ENCODE results near the gene DLX4.

The DLX4 gene

DNA sequence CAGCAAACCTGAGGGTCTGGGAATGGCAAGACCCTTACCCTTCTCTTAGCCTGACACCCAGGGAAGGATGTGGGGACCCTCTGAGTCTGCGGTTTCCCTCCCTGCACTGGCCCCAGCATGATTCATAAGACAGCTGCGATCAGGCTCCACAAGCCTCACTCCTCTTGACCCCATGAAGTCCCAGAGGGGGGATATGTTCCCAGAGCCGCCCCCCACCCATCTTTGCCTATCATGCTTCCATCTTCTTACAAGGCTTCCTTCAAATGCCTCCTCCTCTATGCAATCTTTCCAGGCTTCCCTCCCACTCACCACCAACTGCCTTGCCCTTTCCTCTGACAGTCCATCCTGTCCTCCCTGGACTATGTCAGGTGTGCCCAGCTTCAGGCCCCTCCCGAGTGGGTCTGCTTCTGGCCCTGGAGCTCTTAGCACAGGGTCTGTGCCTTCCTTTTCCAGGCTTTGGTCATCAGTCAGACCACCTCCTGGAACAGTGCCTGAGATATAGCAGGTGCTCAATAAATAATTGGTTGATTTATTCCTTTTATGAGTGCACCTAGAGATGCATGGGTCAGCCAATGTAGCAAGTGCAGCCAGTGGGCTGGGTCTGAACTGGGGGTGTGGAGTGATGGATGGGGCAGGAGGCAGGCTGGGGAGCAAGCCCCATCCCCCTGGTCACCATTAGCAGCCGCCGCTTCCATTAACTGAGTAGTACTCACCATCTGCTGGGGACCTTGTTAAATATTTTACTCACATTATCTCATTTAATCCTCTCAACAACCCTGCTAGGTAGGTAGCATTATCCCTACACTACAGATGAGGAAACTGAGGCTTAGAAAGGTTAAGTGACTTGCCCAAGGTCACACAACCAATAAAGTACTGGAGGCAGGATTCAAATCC lies 17.7 kb downstream of the DLX4 start:
- DNase-seq (ENCODE audit: low read depth in 2 of 2, low spot score in 1 of 2) = no peak

DNA sequence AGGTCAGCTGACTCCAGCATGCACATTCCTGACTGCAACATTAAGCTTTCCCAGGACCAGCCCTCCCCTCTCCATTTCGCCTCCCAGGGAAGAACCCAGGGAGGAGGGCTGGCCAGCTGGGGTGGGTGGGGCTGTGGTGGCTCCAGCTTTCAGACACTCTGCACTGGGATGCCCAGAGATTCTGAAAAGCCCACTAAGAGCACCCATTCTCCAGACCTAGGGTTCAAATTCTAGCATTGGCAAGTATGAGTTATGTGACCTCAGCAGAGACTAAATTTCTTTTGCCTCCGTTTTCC lies 18.2 kb downstream of the DLX4 start:
- DNase-seq (ENCODE audit: low read depth in 2 of 2, low spot score in 1 of 2) = no peak

DNA sequence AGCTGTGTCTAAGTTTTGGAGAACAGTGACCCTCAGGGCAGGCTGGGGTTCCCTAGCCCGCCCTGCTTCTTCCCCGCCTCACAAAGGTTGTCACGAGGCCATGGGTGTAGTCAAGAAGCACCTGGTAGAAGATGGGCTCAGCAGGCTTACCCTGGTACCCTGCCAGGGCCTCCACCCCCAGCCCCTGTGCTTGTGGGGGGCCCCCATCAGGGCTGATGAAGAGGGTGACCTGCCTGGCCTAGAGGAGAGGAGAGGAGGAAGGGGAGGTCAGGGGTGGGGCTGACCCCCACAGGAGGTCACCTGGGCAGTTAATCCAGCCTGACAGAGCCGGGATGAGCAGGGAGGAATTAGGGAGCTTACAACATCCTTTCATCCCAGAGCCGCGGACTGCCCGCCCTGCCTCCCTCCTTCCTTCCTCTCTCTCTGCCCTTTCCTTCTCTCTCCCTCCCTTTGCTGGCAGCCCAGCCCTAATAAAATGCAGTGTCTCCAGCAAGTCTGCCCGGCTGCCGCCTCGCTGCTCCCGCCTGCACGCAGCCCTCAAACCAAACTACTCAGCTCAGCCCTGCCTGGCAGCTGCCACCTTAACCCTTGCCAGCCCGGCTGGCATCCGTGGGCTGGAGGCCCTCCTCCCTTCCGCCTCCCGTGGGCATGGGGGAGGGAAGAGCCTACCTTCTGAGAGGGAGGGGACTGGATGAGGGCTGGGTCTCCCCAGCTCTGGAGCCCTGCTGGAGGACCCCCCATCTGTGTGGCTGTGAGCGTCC lies 18.9 kb downstream of the DLX4 start:
- DNase-seq (ENCODE audit: low read depth in 2 of 2, low spot score in 1 of 2) = no peak

DNA sequence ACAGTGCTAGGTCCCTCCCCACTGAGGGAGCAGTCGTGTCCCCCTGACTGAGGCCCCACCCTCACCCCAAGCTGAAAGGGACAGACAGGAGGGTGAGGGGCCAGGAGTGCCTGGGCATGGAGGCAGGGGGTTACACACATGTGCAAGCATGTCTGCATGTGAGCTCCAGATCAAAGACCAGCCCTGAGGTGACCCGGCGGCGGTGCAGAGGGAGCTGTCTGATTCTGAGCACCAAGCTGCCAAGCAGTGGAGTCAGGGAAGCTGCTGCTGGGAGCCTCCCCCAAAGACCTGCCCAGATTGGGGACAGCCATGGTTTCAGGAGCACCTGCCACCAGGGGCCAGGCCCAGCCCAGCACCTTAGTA lies 20.5 kb downstream of the DLX4 start:
- DNase-seq (ENCODE audit: low read depth in 2 of 2, low spot score in 1 of 2) = no peak

DNA sequence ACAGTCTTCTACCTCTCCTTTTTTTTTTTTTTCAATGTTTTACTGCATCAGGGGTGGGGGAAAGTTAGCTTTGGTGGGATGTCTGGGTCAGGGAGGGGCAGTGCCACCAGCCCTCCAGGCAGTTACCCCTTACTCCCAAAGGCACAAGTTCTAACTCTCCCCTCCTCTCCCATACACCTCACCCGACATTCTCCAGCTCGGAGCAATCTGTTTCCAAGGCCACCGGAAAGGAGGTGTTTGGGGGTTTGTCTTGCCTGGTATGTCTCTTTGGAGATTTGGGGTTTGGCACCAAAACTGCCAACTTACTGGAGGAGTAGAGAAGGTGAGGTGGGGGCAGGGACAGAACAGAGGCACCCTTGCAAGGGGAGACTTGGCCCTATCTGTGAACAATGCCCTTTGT lies 21.3 kb downstream of the DLX4 start:
- DNase-seq (ENCODE audit: low read depth in 2 of 2, low spot score in 1 of 2) = no peak

DNA sequence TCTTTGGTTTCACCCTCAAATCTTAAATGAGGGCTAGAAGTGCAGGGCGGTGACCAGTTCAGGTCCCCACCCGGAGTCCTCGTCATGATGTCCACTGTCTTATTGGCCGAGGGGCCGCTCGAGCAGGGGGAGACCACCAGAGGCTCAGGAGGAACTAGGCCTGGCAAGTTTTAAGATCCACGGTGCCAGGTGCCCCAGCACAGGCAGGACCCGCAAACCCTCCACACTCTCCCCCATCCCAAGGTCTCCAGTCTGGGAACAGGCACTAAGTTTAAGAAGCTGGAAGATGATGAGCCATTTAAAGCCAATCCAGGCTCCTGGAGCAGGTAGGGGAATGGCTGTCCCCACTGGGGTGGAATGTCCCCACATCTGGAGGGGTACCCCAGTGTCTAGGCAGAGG lies 21.9 kb downstream of the DLX4 start:
- no peak for DNase-seq (ENCODE audit: low read depth in 2 of 2, low spot score in 1 of 2)

DNA sequence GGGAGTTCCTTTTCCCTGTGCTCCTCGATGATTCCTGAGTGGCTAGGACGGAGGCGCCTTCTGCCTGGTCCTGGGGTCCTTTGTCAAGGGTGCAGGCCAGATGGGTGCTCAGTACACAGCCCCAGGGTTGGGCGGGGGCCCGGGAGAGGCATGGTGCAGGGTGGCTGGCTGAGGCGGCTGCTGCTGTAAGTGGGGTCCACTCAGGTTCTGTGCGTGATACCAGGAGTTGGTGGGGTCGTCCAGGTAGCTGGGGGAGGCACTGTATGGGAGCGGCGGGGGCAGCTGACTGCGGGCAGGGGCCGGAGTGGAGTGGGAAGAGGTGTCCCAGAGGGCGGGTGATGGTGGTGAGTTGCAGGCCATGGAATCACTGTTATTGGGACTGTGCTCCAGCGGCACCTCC lies 22.4 kb downstream of the DLX4 start:
- DNase-seq (ENCODE audit: low read depth in 2 of 2, low spot score in 1 of 2) = no peak

DNA sequence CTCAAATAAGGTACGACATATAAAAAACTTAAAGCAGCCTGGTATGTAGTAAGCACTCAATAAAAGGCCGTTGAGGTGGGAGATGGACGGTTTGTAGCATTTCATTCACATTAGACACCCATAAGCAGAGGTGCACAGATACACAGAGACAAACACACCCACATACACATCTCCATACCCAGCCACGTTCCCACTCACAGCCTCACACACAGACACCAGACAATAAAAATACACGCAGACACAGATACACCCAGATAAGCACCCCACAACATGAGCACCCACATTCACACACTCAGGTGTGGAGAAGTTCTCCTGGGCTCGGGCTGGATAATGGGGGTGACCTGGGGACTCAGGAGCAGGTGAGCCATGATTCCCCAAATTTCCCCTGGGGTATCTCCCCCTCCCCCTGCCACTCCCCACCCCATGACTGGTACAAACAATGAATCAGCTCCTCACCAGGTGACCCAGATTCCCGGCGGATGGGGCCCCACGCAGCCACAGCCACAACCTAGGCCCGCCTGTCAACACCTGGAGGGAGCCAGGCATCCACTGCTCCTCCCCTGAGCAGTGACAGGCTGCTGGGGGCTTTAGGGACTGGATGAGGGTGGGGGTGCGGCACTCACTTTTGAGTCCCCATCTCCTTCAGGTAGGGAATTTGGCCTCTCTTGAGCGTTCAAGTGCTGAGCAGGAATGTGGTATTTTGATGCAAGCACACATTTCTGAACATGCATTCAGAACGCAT lies 23.4 kb downstream of the DLX4 start:
- no peak for DNase-seq (ENCODE audit: low read depth in 2 of 2, low spot score in 1 of 2)

DNA sequence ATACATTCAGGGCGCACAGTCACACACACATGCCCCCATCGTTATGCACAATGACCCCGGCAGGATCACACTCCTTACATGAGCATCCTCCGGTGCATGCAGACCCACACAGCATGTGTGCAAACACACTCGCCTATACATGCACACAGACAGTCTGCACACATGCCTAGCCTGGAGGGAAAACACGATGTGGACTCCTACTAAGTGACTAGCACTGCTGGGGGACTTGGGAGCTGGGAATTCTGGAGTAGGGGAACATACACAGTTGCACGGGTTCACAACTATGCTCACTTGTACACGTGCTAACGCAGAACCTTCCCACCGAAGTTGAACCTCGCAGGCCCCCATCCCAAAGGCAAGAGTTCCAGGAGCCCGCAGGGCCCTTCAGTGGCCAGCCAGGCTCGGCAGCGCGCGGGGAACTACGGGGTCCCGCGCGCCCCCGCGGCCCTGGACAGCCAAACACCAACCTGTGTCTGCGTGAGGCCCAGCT lies 24.0 kb downstream of the DLX4 start:
- DNase-seq (ENCODE audit: low read depth in 2 of 2, low spot score in 1 of 2) = no peak

DNA sequence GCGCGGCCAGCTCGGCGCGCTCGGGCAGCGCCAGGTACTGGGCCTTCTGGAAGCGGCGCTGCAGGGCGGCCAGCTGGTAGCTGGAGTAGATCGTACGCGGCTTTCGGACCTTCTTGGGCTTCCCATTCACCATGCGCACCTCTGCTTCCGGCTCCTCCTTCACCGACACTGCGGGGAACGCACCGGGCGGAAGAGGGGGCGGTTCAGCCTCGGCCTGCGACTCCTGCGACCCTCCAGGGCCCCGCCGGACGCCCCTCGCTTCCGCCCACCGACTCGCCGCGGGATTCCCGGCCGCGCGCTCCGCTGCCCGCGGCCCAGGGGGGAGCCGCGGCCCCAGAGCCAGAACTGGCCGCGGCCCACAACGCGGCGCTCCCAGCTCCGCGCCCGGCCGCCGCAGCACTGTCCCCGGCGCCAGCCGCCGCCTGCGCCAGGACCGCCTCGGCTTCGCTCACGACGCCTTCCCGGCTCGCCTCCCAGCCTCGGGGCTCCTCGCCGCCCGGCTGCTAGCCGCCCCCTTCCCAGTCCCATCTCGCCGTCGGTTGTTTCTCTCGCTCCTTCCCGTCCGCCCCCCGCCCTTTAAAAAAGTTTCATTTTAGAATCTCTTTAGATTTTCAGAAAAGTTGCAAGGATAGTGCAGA lies 24.6 kb downstream of the DLX4 start:
- DNase-seq (ENCODE audit: low read depth in 2 of 2, low spot score in 1 of 2) = no peak

DNA sequence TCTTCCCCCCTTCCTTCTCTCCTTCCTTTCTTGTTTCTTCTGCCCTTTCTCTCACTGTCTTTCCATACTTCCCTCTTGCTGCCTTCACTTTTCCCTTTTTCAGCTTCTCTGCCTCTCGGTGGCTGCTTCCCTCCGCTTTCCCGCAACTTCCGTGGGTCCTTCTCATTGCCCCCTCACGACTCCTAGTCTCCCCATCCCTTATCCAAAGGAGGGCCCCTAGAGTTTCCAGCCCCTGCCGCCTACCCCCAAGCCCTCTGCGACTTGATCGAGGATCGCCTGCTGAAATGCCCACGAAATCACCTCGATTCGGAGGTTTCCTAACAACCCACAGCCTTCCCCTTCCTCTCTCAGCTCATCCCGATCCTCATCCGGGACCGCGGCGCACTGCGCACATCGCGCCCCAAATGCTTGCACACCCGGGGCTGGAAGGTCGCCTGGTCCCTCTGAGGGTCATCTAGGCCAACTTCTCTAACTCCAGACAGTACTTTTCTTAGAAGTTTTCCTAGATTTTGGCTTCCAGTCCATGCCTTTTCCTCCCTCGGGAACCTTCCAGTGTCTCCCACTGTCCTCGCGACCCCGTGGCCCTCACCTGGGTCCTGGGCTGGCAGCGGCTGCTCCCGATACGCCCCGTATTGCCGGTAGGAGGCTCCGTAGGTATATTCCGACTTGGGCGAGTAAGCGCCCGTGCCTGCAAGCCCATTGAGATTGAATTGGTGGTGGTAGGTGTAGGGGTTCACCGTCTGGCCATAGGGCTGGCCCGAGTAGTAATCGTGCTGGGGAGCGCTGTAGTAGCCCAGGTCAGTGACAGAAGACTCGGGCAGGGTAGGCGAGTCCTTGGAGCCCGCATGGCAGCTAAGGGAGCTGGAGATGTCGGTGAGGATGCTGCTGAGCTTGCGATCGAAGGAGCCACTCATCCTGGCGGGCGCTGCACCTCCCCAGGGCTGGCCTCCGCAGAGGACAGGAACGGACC lies 25.4 kb downstream of the DLX4 start:
- DNase-seq (ENCODE audit: low read depth in 2 of 2, low spot score in 1 of 2) = no peak

DNA sequence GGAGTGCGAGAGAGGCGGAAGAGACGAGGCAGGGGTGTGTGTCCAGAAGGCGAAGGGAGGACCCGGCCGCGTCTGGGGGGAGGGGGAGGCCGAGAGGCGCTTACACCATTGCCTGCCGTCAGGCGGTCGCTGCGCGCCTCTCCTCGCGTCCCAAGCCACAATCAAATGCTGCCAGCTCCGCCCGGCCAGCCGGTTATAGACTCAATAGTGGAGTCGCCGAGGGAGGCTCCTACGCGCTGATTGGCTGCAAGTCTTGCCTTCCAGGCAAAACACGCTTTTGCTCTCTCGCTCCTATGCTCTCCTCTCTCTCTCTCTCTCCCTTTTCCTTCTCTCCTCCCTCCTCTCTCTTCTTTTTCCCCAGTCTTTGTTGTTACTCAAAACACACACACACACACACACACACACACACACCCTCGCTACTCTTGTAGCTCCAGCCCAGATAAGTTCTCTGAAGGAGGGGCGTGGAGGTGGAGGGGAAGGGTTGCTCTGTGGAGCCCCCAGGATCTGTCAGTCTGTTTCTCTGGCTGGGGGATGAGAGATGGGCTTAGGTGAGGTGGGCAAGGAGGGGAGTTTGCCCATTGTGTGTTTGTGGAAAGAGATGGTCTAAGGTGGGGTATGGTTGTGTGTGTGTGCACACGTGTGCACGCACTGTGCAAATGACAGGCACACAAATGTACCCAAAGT lies 26.2 kb downstream of the DLX4 start, which contains the start of gene DLX3:
Gene DLX3 (minus strand): TSS at position 170 of the 684 bp plus-strand sequence. CDS start 226 bp downstream, outside the sequence.
- no peak for DNase-seq (ENCODE audit: low read depth in 2 of 2, low spot score in 1 of 2)

DNA sequence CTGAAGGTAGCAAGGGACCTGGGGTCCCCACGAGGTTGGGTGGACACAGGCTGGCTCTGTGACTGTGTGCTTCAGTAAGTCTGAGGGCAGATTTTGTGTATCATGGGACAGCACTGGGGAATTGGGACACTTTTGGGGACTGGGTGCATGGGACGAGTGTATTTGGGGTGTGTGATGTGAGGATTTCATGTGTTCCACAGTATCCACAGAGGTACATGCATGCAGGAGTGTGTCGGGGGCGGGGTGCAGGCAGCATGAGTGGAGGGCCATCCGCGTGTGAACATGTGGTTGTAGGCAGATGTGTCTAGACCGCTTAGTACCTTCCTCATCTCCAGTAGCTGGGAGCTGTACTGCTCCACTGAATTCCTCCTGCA lies 27.1 kb downstream of the DLX4 start:
- DNase-seq (ENCODE audit: low read depth in 2 of 2, low spot score in 1 of 2) = no peak

DNA sequence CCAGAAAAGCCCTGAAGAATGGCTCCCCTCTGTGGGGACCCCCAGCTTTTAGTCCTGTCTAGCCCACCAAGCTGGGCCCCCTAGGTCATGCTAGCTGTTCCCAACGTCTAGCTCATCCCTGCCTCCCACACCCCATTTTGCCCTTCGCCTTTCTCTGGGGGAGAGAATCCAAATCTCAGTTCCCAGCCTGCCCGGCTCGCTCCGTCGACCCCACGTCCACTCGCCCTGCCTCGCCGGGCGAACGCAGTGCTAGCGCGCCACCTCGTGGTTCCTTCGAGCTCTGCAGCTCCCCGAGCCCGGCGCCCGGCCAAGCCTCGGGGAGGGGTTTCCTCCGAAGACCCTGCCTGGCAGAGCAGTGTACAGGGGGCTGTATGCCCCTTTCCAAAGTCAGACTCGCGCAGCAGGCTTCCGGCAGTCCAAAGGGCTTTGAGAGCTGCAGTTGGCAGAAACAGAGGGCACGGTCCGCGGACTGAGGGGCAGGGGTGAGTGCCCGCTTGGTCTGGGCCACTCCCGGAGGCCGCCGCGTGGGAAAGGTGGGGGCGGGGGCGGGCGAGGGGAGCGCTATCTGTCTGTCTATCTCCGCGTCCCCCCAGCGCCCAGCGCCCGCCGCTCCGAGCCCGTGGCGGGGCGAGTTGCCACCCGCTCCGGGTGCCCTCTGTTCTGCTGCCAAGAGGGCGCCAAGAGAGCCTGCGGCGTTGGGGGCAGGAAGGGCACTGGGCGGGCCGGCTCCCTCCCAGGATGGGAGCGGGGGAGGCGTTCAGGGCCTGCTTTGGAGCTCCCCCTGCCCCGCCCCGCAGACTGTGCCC lies 27.7 kb downstream of the DLX4 start:
- peak; percentile 18 to 52 for DNase-seq (ENCODE audit: low read depth in 2 of 2, low spot score in 1 of 2)

DNA sequence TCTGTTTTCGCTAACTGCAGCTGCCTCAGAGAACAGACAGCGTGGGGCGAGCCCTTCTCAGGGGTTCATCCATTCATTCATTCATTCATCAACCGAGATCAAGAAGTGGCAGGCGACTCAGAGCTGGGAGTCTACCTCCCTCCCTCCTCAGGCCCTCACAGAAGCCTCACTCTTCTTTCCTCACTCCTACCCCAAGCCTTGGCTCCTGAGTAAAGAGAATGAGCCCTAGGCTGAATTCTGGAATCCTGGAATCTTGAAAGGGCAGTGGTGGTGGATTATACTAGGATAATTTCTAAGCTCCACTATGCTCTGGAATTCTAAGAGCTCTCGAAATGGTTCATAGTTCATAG lies 28.3 kb downstream of the DLX4 start:
- no peak for DNase-seq (ENCODE audit: low read depth in 2 of 2, low spot score in 1 of 2)

DNA sequence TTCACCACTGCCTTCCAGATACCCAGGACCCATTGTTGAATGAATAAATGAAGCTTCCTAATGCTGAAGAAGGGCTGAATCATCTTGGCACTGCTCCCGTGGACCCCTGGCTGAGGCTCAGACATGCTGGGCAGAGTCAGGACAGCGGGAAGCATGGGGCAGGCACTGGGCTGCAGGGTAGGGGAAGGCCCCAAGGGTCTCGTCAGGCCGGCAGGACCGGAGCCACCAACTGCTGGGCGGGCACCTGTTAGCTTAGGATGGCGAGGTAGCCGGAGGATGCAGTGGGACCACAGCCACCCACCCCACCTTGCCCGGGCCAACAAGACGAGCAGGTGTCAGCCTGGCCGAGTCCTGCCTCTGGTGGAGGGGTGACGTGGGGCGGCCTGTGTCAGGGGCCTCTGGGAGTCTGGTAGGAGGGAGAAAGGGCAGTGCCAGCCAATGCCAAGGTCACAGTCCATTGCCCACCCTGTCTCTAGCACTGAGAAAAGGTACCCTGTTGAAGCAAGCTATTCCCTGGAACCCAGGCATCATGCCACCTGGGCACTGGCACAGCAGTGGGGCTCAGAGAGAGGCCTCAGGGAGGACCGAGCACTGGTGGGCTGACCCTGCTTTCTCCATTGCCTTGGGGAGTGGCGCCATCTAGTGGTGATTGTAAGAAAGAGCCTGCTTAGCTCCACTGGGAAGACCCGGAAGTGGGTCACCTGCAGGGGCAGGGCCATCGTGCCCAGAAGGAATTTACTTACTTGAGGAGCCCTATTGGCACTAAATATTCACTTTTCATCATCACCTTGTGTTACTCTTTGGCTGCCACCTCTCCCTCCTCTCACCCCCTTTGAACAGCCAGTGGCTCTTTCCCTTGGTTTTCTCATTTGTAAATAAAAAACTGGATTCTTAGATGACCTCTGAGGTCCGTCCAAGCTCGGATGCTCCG lies 29.0 kb downstream of the DLX4 start:
- DNase-seq (ENCODE audit: low read depth in 2 of 2, low spot score in 1 of 2) = peak; percentile 51 to 73

DNA sequence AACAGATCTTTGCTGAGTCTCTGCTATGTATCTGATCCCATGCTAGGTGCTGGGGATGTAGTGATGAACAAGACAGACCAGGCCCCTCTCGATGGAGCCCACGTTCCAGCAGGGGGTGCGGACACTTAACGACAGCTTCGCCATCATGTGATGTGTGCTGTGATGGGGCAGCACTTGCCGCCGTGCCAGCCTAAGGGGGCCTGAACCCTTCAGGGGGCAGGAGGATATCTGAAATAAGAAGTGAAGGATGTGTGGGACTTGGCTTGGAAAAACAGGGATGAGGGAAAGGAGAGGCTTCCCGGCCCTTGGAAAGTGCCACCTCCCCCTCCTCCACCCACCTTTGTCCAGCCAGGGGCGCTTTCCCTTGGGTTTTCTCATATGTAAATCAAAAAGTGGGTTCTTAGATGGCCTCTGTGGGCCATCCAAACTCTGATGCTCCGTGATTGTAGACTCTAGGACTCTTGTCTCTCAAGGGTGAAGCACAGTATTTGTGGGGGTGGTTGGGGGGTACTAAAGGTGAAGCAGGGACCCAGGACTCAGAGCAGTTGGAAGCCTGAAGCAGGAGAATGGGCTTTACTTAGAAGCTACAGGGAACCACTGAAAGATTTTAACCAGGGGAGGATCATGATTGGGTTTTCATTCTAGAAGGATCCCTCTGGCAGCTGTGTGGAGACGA lies 30.0 kb downstream of the DLX4 start:
- DNase-seq (ENCODE audit: low read depth in 2 of 2, low spot score in 1 of 2) = no peak

Data from stimulated activated CD8-positive, alpha-beta memory T cell treated with anti-CD3 and anti-CD28 coated beads, Interleukin-4, amount 100 ng/mL, for 4 hours (primary cell).